SK-N-MC (cell line): ENCODE measurements around the gene ZNF500.

Experiments
- EZH2 ChIP-seq: fragments of 200-600 bp; sonication (generic); IDR thresholded peaks from one replicate; pipeline ENCODE4 v1.6.1; 2017; ENCODE audit warnings: antibody characterized with exemption
- FOXP2 ChIP-seq: optimal IDR thresholded peaks from 2 replicates; pipeline ENCODE3; 2011; ENCODE audit warnings: mild to moderate bottlenecking, moderate library complexity; ENCODE audit not compliant: insufficient read depth; ENCODE audit errors: extremely low read length, control extremely low read depth
- POLR2AphosphoS5 ChIP-seq: IDR thresholded peaks from 2 replicates; pipeline ENCODE4 v1.6.1; 2012; ENCODE audit warnings: mild to moderate bottlenecking, low read depth, low read length, borderline replicate concordance

DNA sequence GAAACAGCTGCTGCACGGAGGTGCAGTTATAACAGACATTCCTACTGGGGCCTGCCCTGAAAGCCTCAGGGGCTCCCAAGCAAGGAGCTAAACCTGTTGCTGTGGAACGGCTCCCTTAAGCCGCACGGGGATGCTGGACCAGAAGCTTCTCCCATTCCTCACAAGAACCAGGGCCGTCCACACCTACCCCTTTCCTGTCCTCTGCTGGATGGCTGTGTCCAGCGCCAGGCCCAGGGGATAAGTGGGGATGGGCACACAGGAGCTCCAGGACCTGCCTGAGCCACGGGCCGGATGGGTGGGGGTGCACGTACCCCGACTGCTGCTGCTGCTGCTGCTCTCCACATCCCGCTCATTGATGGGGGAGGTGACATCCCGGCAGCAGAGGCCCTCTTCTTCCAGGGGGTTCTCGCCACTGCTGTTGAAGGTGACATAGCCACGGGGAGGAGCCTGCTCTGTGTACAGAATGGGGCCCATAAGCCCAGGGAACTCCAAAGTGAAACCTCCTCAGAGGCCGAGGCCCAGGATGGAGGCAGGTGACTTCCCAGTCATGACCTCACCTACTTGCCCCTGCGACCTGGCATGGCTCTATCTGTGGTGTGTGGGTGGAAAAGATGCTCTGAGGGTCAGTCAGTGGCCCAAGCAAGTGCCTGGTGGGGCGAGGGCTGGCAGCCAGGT lies 65.0 kb downstream of the ZNF500 start:
- TF ChIP-seq POLR2AphosphoS5 (no peak), EZH2 (no peak), FOXP2 (no peak)
